ENCODE results near the gene SLC16A11. TPM values are rescaled to one million over a fixed set of nuclear protein-coding genes. Genes with fewer than 3 reads are reported as not detected.
A peak's percentile ranks its signal among the peaks of the same experiment; 100 is the strongest.

The SLC16A11 gene
- total and polyA plus RNA-seq, 2 donors from 2014 or later = 2.1 to 7.8 TPM

DNA sequence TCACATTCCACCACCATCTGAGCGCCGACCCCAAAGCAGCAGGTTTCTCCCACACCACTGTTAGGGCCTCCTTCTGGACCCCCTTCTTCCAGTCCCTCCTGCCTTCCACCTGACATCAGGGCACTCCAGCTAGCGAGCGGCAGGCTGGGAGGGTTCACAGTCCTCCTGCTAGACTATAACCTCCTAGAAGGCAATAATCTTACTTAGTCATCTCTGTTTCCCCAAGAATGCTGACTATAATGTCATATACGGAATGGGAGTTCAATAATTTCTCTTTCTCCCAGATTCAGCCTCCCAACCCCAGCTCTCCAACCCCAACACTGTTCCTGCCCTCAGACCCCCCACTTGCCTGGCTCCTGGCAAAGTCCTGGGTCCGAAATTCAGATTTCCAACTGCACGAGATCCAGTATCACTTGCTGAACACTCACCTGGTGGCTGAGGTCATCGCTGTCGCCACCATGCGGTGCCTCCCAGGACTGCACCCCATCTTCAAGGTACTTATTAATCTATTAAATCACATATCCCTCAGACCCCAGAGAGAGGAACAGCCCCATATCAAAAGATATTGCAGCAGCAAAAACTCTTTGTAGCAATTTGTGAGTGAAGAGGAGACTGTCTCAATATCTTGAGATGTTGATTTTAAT, 42.5 kb downstream of the SLC16A11 start:
- FAIRE-seq (no peak), DNase-seq (peak in 3 of 5 donors; percentile 39 to 62 (median 45))
- peaks cover 0 to 2% (median 0%) of the 10 kb centered on the region in 3 donors for H3K4me1 ChIP-seq (ENCODE audit: control insufficient read depth in 2 of 3, insufficient read depth in 2 of 3, low read depth in 1 of 3, low read length in 3 of 3)
- H3K4me3 ChIP-seq (ENCODE audit: low read length in 3 of 3) = no peak overlapping the region
- H3K36me3 ChIP-seq (ENCODE audit: control insufficient read depth in 2 of 3, insufficient read depth in 3 of 3, low read length in 3 of 3) = peaks cover 2 to 23% (median 12%) of the 10 kb centered on the region in 3 donors
- intact Hi-C loops (cut with DNase I) = loop anchor here (10.0 kb wide), 1 partner anchor 327 kb away; no protein-coding TSS in a partner anchor
- H3K9ac ChIP-seq (ENCODE audit: low read length in 3 of 3) = no peak overlapping the region
- no peak overlapping the region for H3K27ac ChIP-seq (ENCODE audit: low read depth in 2 of 2, low read length in 2 of 2)
- no peaks in the 10 kb centered on the region for H3K9me3 ChIP-seq (ENCODE audit: control insufficient read depth in 2 of 3, insufficient read depth in 1 of 3, low read length in 3 of 3)
- TF ChIP-seq, protein P1, sequence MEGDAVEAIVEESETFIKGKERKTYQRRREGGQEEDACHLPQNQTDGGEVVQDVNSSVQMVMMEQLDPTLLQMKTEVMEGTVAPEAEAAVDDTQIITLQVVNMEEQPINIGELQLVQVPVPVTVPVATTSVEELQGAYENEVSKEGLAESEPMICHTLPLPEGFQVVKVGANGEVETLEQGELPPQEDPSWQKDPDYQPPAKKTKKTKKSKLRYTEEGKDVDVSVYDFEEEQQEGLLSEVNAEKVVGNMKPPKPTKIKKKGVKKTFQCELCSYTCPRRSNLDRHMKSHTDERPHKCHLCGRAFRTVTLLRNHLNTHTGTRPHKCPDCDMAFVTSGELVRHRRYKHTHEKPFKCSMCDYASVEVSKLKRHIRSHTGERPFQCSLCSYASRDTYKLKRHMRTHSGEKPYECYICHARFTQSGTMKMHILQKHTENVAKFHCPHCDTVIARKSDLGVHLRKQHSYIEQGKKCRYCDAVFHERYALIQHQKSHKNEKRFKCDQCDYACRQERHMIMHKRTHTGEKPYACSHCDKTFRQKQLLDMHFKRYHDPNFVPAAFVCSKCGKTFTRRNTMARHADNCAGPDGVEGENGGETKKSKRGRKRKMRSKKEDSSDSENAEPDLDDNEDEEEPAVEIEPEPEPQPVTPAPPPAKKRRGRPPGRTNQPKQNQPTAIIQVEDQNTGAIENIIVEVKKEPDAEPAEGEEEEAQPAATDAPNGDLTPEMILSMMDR (IDR thresholded peaks at IDR 0.05; ENCODE audit: borderline replicate concordance, extremely low read depth, insufficient read depth) = peak; percentile 37
- no peaks in the 10 kb centered on the region for H3K27me3 ChIP-seq (ENCODE audit: control insufficient read depth, insufficient read depth, low read length)

GRCh38 chr17:6998855-6999508, 44.9 kb downstream of the SLC16A11 start:
- Histone ChIP-seq H3K36me3 (ENCODE audit: control insufficient read depth in 2 of 3, insufficient read depth in 3 of 3, low read length in 3 of 3) (peaks cover 2 to 23% (median 12%) of the 10 kb centered on the region in 3 donors), H3K27me3 (ENCODE audit: control insufficient read depth, insufficient read depth, low read length) (no peaks in the 10 kb centered on the region), H3K4me3 (ENCODE audit: low read length in 3 of 3) (no peak overlapping the region), H3K4me1 (ENCODE audit: control insufficient read depth in 2 of 3, insufficient read depth in 2 of 3, low read depth in 1 of 3, low read length in 3 of 3) (peaks cover 0 to 7% (median 0%) of the 10 kb centered on the region in 3 donors), H3K27ac (ENCODE audit: low read depth in 2 of 2, low read length in 2 of 2) (no peak overlapping the region), H3K9ac (ENCODE audit: low read length in 3 of 3) (no peak overlapping the region), H3K9me3 (ENCODE audit: control insufficient read depth in 2 of 3, insufficient read depth in 1 of 3, low read length in 3 of 3) (no peaks in the 10 kb centered on the region)
- TF ChIP-seq, protein P1 (IDR thresholded peaks at IDR 0.05; ENCODE audit: borderline replicate concordance, extremely low read depth, insufficient read depth) = no peak
- intact Hi-C loops (cut with DNase I) = no loop called here
- DNase-seq = no peak
- FAIRE-seq = no peak

DNA sequence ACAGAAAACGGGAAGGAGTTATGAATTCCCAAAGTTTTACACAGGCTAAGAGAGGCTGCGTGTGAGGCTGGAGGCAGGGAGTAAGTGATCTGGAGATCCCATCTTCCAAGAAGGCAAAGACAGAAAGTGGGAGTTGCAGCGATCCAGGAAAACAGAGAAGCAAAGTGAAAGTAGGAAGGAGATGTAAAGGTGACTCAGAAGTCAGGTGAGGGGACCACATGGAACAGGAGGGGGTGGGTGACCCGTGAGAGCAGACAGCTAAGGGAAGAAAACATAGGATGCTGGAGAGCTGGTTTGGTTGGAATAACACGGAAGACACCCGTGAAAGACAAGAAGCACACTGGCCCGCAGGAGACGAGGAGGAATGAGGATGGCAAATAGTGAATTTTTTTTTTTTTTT, 46.7 kb downstream of the SLC16A11 start:
- no peak for DNase-seq
- H3K27me3 ChIP-seq (ENCODE audit: control insufficient read depth, insufficient read depth, low read length) = no peaks in the 10 kb centered on the region
- H3K36me3 ChIP-seq (ENCODE audit: control insufficient read depth in 2 of 3, insufficient read depth in 3 of 3, low read length in 3 of 3) = peaks cover 2 to 21% (median 11%) of the 10 kb centered on the region in 3 donors
- H3K4me3 ChIP-seq (ENCODE audit: low read length in 3 of 3) = no peak overlapping the region
- no peak overlapping the region for H3K9ac ChIP-seq (ENCODE audit: low read length in 3 of 3)
- intact Hi-C loops (cut with DNase I) = no loop called here
- H3K4me1 ChIP-seq (ENCODE audit: control insufficient read depth in 2 of 3, insufficient read depth in 2 of 3, low read depth in 1 of 3, low read length in 3 of 3) = peaks cover 0 to 7% (median 0%) of the 10 kb centered on the region in 3 donors
- FAIRE-seq = no peak
- TF ChIP-seq, protein P1 (IDR thresholded peaks at IDR 0.05; ENCODE audit: borderline replicate concordance, extremely low read depth, insufficient read depth) = no peak
- no peak overlapping the region for H3K27ac ChIP-seq (ENCODE audit: low read depth in 2 of 2, low read length in 2 of 2)
- no peaks in the 10 kb centered on the region for H3K9me3 ChIP-seq (ENCODE audit: control insufficient read depth in 2 of 3, insufficient read depth in 1 of 3, low read length in 3 of 3)
